ENCODE measurements around the gene B3GAT1.
"Not testable (repeated sequence)": the region's sequence is repeated elsewhere in the genome, so short reads cannot be mapped to it uniquely, and the experiment has no call there.

The B3GAT1 gene, protein sequence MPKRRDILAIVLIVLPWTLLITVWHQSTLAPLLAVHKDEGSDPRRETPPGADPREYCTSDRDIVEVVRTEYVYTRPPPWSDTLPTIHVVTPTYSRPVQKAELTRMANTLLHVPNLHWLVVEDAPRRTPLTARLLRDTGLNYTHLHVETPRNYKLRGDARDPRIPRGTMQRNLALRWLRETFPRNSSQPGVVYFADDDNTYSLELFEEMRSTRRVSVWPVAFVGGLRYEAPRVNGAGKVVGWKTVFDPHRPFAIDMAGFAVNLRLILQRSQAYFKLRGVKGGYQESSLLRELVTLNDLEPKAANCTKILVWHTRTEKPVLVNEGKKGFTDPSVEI

DNA sequence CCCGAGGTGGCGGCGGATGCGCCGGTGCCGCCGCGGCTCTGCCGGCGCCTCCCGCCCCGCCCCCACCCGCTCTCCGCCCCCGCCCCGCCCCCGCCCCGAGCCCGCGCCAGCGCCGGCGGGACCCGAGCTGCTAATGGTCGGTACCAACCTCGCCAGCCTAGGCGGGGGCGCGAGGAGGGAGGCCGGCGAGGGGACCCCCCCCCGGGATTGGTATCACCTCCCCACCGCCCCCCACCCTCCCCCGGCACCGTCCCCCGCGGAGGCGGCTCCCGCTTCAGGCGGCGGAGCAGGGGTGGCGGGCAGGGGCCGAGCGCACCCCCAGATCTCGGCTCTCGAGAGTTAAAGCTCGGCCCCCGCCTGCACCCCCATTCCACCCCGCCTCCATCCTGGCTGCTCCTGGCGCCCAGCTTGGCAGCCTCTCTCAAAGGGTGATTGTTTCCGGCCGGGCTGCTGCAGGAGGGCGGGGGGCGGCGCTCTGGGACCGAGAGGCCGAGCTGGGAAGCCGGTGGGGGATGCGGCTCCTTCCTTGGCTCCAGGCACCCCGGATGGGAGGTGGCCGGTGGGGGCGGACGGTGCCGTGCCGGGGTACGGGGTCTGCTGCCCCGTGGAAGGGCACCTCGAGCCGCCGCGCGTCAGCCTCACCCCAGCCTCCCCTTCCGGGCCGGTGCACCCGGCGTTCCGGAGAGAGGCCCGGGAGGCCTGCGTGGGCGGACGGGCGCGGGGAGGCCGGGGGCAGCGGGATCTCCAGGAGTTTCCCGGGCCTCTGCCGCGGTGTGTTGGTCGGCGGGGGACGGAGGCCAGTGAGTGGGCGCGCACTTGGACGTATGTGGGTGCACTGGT is at the start of gene B3GAT1:
TSS of gene B3GAT1 (minus strand) at position 40 of the 840 bp plus-strand sequence. CDS start 24,583 bp downstream, outside the sequence.
- peak in 1 of 2 donors; percentile 3 for DNase-seq (ENCODE audit: extremely low read depth in 1 of 2, low read depth in 1 of 2)

DNA sequence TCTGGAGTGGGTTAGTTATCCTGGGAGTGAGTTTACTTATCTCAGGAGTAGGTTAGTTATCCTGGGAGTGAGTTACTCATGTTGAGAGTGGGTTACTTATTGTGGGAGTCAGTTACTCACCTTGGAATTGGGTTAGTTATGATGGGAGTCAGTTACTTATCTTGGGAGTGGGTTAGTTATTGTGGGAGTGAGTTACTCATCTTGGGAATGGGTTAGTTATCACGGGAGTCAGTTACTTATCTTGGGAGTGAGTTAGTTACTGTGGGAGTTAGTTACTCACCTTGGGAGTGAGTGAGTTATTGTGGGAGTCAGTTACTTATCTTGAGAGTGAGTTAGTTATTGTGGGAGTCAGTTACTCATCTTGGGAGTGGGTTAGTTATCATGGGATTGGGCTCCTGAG is 49.6 kb upstream of the B3GAT1 start:
- DNase-seq (ENCODE audit: extremely low read depth in 1 of 2, low read depth in 1 of 2) = no peak

DNA sequence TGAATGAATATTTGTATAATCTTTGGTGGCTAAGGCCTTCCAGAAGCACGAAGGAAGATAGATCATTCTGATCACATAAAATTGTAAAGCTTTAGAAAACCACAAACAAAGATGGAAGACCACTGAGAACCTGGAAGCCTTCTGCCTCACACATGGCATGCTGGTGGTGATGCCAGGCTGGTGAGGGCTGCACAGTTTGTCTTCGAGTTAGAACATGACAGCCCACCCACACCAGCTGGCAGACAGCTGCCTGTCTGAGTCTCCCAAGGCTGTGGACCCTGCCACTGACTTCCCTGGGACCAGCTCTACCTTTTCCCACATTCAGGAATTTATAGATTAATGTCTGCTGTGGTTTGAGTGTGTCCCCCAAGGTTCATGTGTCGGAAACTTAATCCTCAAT is 48.8 kb upstream of the B3GAT1 start:
- DNase-seq (ENCODE audit: extremely low read depth in 1 of 2, low read depth in 1 of 2) = no peak

DNA sequence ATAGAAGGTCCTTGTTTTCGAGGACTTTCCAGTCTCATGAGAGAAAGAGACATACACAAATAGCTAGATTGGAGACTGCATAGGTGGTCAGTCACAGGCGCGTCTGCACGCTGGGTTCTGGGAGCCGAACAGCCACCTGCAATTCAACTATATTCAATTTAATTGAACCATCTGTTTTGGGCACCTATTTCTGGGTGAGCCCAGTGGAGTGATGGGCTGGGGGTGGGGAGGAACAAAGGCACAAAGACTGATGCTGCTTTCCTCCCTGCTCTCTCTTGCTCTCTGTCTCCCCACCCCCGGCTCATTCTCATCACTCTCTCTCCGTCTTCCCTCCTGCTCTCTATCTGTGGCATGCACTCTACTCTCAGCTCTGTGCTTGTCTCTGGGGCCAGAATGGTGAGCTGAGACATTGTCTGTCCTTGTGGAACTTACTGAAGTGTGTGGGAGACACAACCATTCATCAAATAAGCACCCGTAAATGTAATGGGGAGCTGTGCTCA is 48.1 kb upstream of the B3GAT1 start:
- no peak for DNase-seq (ENCODE audit: extremely low read depth in 1 of 2, low read depth in 1 of 2)

DNA sequence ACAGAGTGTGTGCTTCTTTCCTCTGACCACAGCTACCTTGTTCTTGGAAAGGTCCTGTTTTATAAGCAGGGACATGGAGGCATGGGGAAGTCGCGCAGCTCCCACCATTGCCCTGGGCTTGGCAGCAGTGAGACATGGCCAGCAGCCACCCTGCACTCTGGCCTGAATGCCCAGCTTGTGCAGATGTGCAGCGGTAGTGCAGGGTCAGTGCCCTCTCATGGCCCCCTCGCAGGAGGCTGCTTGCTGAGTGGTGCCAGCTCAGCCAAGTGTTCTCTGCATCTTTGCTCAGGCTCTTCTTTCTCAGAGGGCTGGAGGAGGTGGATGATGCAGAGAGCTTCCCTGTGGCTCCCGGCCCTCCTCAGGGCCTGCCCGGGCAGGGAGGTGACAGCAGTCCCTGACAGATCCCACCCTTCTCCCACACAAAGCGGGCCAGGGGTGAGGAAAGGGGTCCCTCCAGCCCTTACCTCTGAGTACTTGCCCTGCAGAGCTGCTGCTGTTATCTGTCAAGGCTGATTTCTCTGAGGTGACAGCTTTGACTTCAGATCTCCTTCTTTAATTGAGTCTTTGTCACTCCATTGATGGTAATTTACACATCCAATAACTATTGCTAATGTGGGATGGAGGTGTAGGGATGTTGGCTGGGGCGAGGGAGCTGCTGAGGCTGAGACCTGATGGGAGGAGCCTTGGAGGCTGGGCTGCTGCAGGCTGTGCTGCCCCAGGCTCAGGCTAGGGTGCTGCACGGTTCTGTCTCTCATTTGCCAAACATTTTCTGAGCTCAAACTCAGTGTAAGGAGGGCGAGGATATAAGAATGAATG is 47.4 kb upstream of the B3GAT1 start:
- DNase-seq (ENCODE audit: extremely low read depth in 1 of 2, low read depth in 1 of 2) = no peak

DNA sequence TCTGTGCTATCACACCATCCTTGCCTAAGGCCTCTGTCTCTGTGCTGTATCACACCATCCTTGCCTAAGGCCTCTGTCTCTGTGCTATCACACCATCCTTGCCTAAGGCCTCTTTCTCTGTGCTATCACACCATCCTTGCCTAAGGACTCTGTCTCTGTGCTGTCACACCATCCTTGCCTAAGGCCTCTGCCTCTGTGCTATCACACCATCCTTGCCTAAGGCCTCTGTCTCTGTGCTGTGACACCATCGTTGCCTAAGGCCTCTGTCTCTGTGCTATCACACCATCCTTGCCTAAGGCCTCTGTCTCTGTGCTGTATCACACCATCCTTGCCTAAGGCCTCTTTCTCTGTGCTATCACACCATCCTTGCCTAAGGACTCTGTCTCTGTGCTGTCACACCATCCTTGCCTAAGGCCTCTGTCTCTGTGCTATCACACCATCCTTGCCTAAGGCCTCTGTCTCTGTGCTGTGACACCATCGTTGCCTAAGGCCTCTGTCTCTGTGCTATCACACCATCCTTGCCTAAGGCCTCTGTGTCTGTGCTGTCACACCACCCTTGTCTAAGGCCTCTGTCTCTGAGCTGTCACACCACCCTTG is 45.5 kb upstream of the B3GAT1 start:
- not testable (repeated sequence) for DNase-seq (ENCODE audit: extremely low read depth in 1 of 2, low read depth in 1 of 2)

DNA sequence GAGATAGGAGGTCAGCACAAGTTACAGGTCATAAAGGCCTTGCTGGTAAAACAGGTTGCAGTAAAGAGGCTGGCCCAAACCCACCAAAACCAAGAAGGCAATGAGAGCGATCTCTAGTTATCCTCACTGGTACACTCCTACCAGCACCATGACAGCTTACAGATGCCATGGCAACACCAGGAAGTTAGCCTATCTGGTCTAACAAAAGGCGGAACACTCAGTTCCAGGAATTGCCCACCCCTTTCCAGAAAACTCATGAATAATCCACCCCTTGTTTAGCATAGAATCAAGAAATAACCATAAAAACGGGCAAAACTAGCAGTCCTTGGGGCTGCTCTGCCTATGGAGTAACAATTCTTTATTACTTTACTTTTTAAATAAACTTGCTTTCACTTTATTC is 43.5 kb upstream of the B3GAT1 start:
- DNase-seq (ENCODE audit: extremely low read depth in 1 of 2, low read depth in 1 of 2) = no peak

DNA sequence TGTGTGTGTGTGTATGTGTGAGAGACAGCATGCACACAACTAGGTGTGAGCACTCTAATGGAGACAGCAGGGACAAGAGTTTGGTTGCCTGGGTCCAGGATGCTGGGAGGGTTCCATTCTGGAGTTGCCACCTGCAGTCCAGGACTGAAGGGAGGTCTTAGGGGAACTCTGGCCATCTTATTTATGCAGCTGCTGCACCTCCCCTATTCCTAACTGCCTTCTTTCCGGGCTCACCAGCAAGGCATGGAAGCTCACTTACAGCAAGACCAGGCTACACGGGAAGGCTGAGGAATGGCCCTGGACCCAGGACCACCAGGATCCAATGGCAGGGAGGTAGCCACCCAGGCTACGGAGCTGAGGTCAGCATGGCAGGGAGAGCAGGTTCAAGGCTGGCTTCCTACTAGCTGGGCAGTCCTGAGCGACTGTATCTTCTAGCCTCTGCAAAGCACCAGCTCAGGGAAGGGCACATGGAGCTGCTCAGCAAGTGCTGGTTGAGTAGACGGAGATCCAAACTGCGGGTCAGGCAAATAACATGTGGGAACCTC is 42.2 kb upstream of the B3GAT1 start:
- no peak for DNase-seq (ENCODE audit: extremely low read depth in 1 of 2, low read depth in 1 of 2)

DNA sequence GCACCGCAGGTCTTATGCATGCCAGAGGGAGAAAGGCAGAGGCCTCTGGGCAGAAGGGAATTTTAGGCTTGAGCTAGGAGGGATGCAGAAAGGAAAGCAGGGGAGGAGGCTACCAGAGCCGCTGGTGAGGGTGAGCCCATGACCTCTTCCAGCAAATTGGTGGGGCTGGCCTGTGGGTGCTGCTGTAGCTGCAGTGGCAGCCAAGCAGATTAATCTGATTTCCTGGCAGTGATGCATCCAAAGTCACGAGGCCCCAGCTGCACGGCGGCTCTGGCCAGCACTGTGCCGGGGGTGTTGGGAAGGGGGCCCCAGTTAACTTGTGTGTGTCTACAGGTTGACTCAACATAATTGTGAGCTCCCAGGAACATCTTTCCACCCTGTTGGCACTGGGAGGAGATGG is 41.4 kb upstream of the B3GAT1 start:
- no peak for DNase-seq (ENCODE audit: extremely low read depth in 1 of 2, low read depth in 1 of 2)

DNA sequence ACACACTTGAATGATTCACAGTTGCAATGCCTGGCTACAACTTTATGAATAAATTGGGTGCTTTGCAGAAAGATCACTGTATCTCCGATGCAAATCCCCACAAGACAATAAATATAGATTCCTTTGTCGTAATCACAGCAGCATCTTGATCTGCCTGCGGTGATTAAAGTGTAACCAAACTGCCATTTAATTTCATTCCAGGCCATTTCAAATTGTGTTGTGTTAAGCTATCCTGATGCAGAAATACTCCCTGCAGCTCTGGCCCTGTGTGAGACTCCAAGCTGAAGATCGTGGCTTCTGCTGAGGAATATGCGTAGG is 40.8 kb upstream of the B3GAT1 start:
- no peak for DNase-seq (ENCODE audit: extremely low read depth in 1 of 2, low read depth in 1 of 2)

DNA sequence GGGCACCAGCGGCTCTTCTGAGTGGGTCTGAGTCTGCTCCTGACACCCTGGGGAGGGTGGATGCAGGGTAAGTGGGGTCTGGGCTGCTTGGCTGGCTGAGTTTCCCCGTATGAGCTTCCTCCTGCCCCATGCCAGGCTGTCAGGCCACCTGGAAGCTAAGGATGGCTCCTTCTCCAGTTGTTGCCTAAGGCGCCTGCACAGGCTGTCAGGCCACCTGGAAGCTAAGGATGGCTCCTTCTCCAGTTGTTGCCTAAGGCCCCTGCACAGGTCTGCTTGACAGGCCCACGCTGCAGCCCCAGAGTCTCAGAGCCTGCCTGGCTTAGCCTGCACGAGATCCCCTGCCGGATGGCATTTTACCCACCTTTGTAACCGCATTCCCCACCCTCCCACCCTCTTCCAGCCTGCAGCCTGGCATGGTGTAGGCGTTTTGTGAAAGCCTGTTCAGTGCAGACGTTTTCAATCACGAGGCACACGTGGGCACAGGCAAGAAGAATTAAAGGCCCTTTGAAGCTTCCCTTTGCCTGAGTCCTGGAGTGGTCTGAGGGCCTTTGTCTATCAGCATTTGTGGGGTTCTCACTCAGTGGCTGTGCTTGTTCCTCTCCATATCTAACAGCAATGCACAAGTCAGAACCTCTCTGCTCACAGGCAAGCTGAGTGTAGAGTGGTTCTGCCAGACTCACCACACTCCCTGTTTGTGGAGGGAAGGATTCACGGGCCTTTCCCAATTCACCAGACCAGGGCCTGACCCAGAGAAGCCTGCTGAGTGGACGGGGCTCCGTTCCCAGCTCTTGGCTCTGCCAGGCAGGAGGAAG is 40.2 kb upstream of the B3GAT1 start:
- no peak for DNase-seq (ENCODE audit: extremely low read depth in 1 of 2, low read depth in 1 of 2)

DNA sequence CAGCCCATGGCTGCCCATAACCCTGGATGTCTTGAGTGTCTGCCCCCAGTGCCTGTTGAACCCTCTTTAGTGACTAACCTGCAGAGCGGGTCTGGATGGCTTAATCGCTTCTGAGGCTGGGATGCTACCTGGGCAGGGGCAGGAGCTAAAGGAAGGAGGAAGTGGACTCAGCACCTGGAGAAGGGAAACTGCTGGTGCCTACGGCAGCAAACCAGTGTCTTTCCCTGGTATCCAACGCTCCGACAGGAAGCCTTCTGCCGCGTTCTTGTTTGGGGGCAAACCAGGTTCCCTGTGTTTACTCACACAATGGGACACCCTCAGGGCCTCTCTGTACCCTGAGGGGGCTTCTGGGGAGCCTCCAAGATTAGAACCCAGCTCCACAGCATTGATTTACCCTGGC is 38.1 kb upstream of the B3GAT1 start:
- DNase-seq (ENCODE audit: extremely low read depth in 1 of 2, low read depth in 1 of 2) = no peak

DNA sequence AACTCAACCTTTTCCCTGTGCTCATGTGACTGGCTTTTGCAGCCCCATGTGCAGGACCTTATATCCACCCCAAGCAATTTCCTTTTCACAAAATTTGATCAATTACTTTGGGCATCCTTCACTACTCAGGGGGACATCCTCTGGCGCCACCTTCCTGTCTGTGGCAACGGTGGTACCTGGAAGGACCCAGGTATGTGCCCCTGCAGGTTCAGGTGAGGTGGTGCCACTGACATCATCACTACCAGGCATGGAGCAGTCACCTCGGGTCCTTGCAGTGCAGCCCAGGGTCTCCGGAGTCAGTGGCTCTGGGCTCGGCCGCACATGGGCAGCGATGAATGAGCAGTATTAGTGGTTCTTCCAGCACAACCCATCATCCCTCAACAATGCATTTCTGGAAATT is 37.7 kb upstream of the B3GAT1 start:
- no peak for DNase-seq (ENCODE audit: extremely low read depth in 1 of 2, low read depth in 1 of 2)

DNA sequence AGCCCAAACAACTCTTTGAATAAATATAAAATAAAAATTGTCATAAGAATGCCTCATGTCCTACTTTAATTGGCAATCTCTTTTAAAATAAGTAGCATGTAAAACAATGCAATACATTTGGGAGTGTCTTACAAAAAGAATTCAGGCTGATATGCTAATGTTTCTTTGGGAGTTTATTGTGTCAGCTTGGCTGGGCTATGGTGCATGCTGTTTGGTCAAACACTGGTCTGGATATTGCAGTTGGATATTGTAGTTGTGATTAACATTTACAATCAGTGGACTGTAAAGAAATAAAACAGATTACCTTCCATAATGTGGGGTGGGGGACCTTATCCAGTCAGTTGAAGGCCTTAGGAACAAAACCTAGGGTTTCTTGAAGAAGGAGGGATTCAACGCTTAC is 37.0 kb upstream of the B3GAT1 start:
- DNase-seq (ENCODE audit: extremely low read depth in 1 of 2, low read depth in 1 of 2) = no peak

DNA sequence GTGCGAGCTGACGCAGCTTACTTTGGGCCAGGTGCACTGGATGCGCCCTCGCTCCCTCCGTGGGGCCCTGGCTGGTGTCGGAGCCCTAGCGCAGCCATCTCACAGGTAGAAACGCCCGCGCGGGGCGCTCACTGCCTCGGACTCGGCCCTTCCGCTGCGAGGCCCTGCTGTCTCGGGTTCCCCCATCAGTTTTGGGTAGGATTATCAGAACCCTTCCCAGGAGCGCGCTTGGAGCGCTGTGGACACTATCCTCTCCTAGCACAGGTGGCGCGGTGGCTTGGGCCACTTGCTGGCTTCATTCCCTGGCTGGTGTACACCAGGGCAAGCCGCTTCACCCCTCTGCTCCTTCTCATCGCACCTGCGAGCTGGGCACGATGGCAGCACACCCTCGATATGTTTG is 35.7 kb upstream of the B3GAT1 start:
- no peak for DNase-seq (ENCODE audit: extremely low read depth in 1 of 2, low read depth in 1 of 2)

DNA sequence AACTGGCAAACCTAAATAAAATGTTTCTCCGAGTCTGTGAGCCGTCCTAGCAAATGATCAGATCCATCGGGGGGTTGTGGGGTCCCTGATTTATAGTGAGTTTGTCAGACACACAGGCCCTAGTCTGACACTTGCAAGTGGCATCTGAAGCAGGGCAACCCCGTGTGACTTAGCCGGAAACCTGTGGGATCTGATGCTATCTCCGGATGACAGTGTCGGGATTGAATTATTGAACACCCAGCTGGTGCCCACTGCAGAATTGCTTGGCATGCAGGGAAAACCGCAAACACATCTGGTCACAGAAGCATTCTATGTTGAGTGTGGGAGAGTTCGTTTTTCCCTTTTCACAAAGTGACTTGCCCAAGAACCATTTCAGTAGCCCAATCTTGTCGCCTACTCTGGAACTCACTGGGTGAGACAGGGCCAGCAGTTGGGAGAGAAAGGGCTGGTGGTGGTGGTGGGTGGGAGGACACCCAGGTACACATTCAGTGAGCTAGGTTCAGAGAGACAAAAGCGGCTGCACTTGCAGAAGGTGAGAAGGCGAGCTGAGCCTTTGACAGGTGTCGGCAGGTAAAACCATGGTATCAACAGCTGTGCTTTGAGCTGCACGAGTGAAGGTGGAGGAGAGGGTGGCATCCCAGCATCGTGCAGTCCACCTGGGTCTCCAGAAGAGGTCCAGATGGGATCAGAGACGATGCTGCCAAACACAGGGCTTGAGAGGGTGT is 33.7 kb upstream of the B3GAT1 start:
- DNase-seq (ENCODE audit: extremely low read depth in 1 of 2, low read depth in 1 of 2) = no peak

DNA sequence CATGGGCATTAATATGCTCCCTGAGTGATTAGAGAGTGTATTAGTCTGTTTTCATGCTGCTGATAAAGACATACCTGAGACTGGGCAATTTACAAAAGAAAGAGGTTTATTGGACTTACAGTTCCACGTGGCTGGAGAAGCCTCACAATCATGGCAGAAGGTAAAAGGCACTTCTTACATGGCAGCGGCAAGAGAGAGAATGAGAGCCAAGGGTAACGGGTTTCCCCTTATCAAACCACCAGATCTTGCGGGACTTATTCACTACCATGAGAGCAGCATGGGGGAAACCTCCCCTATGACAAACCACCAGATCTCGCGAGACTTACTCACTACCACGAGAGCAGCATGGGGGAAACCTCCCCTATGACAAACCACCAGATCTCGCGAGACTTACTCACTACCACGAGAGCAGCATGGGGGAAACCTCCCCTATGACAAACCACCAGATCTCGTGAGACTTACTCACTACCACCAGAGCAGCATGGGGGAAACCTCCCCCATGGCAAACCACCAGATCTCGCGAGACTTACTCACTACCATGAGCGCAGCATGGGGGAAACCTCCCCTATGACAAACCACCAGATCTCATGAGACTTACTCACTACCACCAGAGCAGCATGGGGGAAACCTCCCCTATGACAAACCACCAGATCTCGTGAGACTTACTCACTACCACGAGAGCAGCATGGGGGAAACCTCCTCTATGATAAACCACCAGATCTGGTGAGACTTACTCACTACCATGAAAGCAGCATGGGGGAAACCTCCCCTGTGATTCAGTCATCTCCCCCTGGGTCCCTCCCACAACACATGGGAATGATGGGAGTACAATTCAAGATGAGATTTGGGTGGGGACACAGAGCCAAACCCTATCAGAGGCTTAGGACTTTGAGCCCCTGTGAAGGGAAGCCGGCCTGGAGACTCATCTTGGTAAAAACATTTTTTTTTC is 32.4 kb upstream of the B3GAT1 start:
- not testable (repeated sequence) for DNase-seq (ENCODE audit: extremely low read depth in 1 of 2, low read depth in 1 of 2)

DNA sequence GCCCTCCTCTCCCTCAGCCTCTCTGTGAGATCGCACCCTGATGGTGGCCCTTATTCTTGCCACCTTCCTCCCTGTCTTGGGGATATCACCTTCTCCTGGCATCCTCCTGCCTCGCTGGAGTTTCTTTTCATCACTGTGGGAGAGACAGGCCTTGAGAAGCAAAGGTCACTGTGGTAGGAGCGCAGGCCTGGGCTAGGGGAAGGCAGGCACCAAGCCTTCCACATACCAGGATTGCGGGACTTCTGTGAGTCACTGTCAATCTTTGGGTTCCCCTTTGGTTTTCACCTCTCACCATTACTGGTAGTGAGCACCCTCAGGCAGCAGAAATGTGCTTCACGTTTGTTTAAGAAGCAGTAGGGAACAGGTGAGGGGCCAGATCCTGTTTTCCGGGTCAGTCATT is 31.2 kb upstream of the B3GAT1 start:
- DNase-seq (ENCODE audit: extremely low read depth in 1 of 2, low read depth in 1 of 2) = no peak

Measured in stimulated activated CD8-positive, alpha-beta memory T cell treated with anti-CD3 and anti-CD28 coated beads, Interleukin-7, amount 100 ng/mL, for 48 hours (primary cell).